ENCODE results near the gene ZBTB17.

DNA sequence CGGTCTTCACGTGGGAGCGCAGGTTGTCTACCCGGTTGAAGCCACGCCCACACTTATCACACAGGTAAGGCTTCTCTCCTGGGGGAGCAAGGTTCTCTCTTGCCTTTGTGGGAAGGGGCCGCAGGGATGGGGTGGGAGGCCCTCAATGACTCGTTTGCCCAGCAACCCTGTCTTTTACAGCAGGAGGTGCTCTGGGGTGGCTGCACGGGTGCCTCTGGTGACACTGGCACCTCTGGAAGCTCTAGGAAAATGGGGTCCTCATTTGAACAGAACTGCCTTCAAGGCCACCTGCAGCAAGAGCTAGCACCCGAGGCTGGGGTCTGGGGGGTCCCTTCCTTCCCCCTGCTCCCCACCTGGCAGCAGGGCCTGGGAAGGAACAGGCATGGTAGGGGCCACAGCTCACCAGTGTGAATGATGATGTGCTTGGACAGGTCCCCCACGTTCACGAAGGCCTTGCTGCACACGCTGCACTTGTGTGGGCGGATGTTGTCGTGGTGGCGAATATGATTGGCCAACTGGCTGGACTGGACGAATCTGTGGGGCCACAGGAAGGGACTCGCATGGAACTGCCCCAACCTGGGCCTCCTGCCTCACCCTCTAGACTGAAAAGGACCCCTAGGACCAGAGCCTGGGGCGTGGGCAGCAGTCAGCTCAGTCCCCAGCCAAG is 33.1 kb downstream of the ZBTB17 start:
- TF ChIP-seq, protein P1, sequence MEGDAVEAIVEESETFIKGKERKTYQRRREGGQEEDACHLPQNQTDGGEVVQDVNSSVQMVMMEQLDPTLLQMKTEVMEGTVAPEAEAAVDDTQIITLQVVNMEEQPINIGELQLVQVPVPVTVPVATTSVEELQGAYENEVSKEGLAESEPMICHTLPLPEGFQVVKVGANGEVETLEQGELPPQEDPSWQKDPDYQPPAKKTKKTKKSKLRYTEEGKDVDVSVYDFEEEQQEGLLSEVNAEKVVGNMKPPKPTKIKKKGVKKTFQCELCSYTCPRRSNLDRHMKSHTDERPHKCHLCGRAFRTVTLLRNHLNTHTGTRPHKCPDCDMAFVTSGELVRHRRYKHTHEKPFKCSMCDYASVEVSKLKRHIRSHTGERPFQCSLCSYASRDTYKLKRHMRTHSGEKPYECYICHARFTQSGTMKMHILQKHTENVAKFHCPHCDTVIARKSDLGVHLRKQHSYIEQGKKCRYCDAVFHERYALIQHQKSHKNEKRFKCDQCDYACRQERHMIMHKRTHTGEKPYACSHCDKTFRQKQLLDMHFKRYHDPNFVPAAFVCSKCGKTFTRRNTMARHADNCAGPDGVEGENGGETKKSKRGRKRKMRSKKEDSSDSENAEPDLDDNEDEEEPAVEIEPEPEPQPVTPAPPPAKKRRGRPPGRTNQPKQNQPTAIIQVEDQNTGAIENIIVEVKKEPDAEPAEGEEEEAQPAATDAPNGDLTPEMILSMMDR (conservative IDR thresholded peaks at IDR 0.05; ENCODE audit: low read length) = no peak
- no peak for TF ChIP-seq EZH2phosphoT487 (IDR thresholded peaks at IDR 0.05; ENCODE audit: borderline replicate concordance, low read depth, low read length)

Data from OCI-LY7 (cell line).